NCI-H524 (cell line): ENCODE measurements around the gene MTMR4.
"Not testable (repeated sequence)": the region's sequence is repeated elsewhere in the genome, so short reads cannot be mapped to it uniquely, and the experiment has no call there.

Experiments
- DNase-seq, 2 experiments: peaks; one replicate each; lab custom pipeline; 2025; lab: John Stamatoyannopoulos, UW

Gene MTMR4

GRCh38 chr17:58513965-58514769, at the start of gene MTMR4:
Gene MTMR4, minus strand, starts transcription at chr17:58514638. Its CDS starts 231 bp downstream, at chr17:58514407.
- peak; percentile 75 to 86 for DNase-seq

- DNase-seq, result peak in 1 of 2 experiments; percentile 82
Observed at GRCh38 chr17:58560511-58560910, 46.1 kb upstream of the MTMR4 start.

- DNase-seq, result no peak
Observed at GRCh38 chr17:58557981-58558380, 43.5 kb upstream of the MTMR4 start.

GRCh38 chr17:58556833-58557250, 42.4 kb upstream of the MTMR4 start:
- DNase-seq, result no peak

GRCh38 chr17:58555109-58555508, 40.7 kb upstream of the MTMR4 start:
- DNase-seq, result not testable (repeated sequence)

GRCh38 chr17:58541249-58541648, 26.8 kb upstream of the MTMR4 start:
- DNase-seq, result peak in 1 of 2 experiments; percentile 24

- peak; percentile 38 to 76 for DNase-seq
Observed at GRCh38 chr17:58539698-58540097, 25.3 kb upstream of the MTMR4 start.

- DNase-seq, result no peak
Observed at GRCh38 chr17:58538811-58539409, 24.5 kb upstream of the MTMR4 start.

GRCh38 chr17:58537266-58537665, 22.8 kb upstream of the MTMR4 start:
- DNase-seq, result no peak

GRCh38 chr17:58536542-58536941, 22.1 kb upstream of the MTMR4 start:
- no peak for DNase-seq

- DNase-seq, result no peak
Observed at GRCh38 chr17:58535431-58535830, 21.0 kb upstream of the MTMR4 start.

GRCh38 chr17:58534901-58535421, 20.5 kb upstream of the MTMR4 start:
- DNase-seq, result no peak

- DNase-seq, result no peak
Observed at GRCh38 chr17:58534331-58534730, 19.9 kb upstream of the MTMR4 start.

- DNase-seq, result no peak
Observed at GRCh38 chr17:58533616-58534188, 19.3 kb upstream of the MTMR4 start.

- peak; percentile 74 to 78 for DNase-seq
Observed at GRCh38 chr17:58532555-58532951, 18.1 kb upstream of the MTMR4 start.

- DNase-seq, result peak; percentile 67 to 74
Observed at GRCh38 chr17:58531661-58532554, 17.5 kb upstream of the MTMR4 start.

GRCh38 chr17:58531122-58531521, 16.7 kb upstream of the MTMR4 start:
- peak; percentile 36 to 37 for DNase-seq

- DNase-seq, result no peak
Observed at GRCh38 chr17:58530655-58531054, 16.2 kb upstream of the MTMR4 start.

GRCh38 chr17:58529275-58529674, 14.8 kb upstream of the MTMR4 start:
- no peak for DNase-seq

- no peak for DNase-seq
Observed at GRCh38 chr17:58528443-58528842, 14.0 kb upstream of the MTMR4 start.

- no peak for DNase-seq
Observed at GRCh38 chr17:58527949-58528348, 13.5 kb upstream of the MTMR4 start.

GRCh38 chr17:58527306-58527705, 12.9 kb upstream of the MTMR4 start:
- DNase-seq, result no peak
